GM21717 (cell line): ENCODE data around the gene FBXO31.
"Not testable (repeated sequence)": the region's sequence is repeated elsewhere in the genome, so short reads cannot be mapped to it uniquely, and the experiment has no call there.

Experiments used
- ATAC-seq: cut with Tn5 transposase; IDR thresholded peaks from one replicate; pipeline ENCODE4 v1.9.1; 2021; ENCODE audit warnings: mild to moderate bottlenecking, moderate library complexity; ENCODE audit not compliant: unreplicated experiment

FBXO31 gene

GRCh38 chr16:87344931-87345631 is 38.5 kb downstream of the FBXO31 start:
- no peak for ATAC-seq

- no peak for ATAC-seq
Measured at GRCh38 chr16:87344165-87344930, 39.2 kb downstream of the FBXO31 start.

GRCh38 chr16:87343753-87344050 is 39.9 kb downstream of the FBXO31 start:
- no peak for ATAC-seq

GRCh38 chr16:87342978-87343752 is 40.4 kb downstream of the FBXO31 start:
- no peak for ATAC-seq

- ATAC-seq, result no peak
Measured at GRCh38 chr16:87342504-87342903, 41.1 kb downstream of the FBXO31 start.

GRCh38 chr16:87340198-87340597 is 43.4 kb downstream of the FBXO31 start:
- ATAC-seq, result no peak

- not testable (repeated sequence) for ATAC-seq
Measured at GRCh38 chr16:87339724-87340105, 43.9 kb downstream of the FBXO31 start.

- no peak for ATAC-seq
Measured at GRCh38 chr16:87339086-87339723, 44.4 kb downstream of the FBXO31 start.

GRCh38 chr16:87338155-87338765 is 45.3 kb downstream of the FBXO31 start:
- ATAC-seq, result no peak

GRCh38 chr16:87337262-87337771 is 46.3 kb downstream of the FBXO31 start:
- ATAC-seq, result no peak

GRCh38 chr16:87336434-87337240 is 46.9 kb downstream of the FBXO31 start:
- no peak for ATAC-seq

GRCh38 chr16:87335625-87336433 is 47.7 kb downstream of the FBXO31 start:
- no peak for ATAC-seq

- no peak for ATAC-seq
Measured at GRCh38 chr16:87334651-87335624, 48.6 kb downstream of the FBXO31 start.

GRCh38 chr16:87333581-87334331 is 49.8 kb downstream of the FBXO31 start:
- no peak for ATAC-seq

GRCh38 chr16:87333101-87333500 is 50.5 kb downstream of the FBXO31 start:
- no peak for ATAC-seq

GRCh38 chr16:87332150-87332549 is 51.4 kb downstream of the FBXO31 start:
- ATAC-seq, result no peak

GRCh38 chr16:87331241-87331801 is 52.3 kb downstream of the FBXO31 start:
- no peak for ATAC-seq
